Parathyroid adenoma (tissue), 2 donors: Measurements from ENCODE around the gene TRIM40.

Experiments
- H2AFZ ChIP-seq: fragments of 300-600 bp; sonication (generic); one replicate; pipeline ENCODE4 v1.7.0; 2017; ENCODE audit warnings: antibody characterized with exemption, mild to moderate bottlenecking
- H3K27ac ChIP-seq: fragments of 300-600 bp; sonication (generic); one replicate; pipeline ENCODE4 v1.7.0; 2017
- H3K27me3 ChIP-seq: fragments of 300-600 bp; sonication (generic); one replicate; pipeline ENCODE4 v1.7.0; 2017; ENCODE audit warnings: low read length; ENCODE audit not compliant: control insufficient read depth, insufficient read depth
- H3K36me3 ChIP-seq: fragments of 300-600 bp; sonication (generic); one replicate; pipeline ENCODE4 v1.7.0; 2017; ENCODE audit warnings: low read length; ENCODE audit not compliant: control insufficient read depth, insufficient read depth
- H3K4me1 ChIP-seq: fragments of 300-600 bp; sonication (generic); one replicate; pipeline ENCODE4 v1.7.0; 2017; ENCODE audit warnings: control low read depth
- H3K4me2 ChIP-seq: fragments of 300-600 bp; sonication (generic); one replicate; pipeline ENCODE4 v1.7.0; 2017; ENCODE audit warnings: low read length
- H3K4me3 ChIP-seq: fragments of 300-600 bp; sonication (generic); one replicate; pipeline ENCODE4 v1.7.0; 2017; ENCODE audit warnings: low read depth, low read length
- H3K79me2 ChIP-seq: fragments of 300-600 bp; sonication (generic); one replicate; pipeline ENCODE4 v1.7.0; 2017; ENCODE audit warnings: control low read depth
- H3K9ac ChIP-seq: fragments of 300-600 bp; sonication (generic); one replicate; pipeline ENCODE4 v1.7.0; 2017; ENCODE audit warnings: mild to moderate bottlenecking
- H3K9me3 ChIP-seq: fragments of 300-600 bp; sonication (generic); one replicate; pipeline ENCODE4 v1.7.0; 2017; ENCODE audit warnings: low read length; ENCODE audit not compliant: control insufficient read depth
- CTCF ChIP-seq: fragments of 300-600 bp; sonication (generic); IDR thresholded peaks from one replicate; pipeline ENCODE4 v1.7.0; 2017; ENCODE audit warnings: antibody characterized with exemption, mild to moderate bottlenecking
- donor health status: primary hyperparathyroidism.

The TRIM40 gene

GRCh38 chr6:30149234-30149633, 13.3 kb downstream of the TRIM40 start:
- H3K4me1 ChIP-seq: no peaks in the 10 kb centered on the region
- no peak overlapping the region for H3K4me2 ChIP-seq
- H3K27me3 ChIP-seq: no peaks in the 10 kb centered on the region
- no peak overlapping the region for H3K9ac ChIP-seq
- no peaks in the 10 kb centered on the region for H3K9me3 ChIP-seq
- no peaks in the 10 kb centered on the region for H3K36me3 ChIP-seq
- no peak overlapping the region for H2AFZ ChIP-seq
- no peak overlapping the region for H3K4me3 ChIP-seq
- no peak overlapping the region for H3K27ac ChIP-seq
- no peak for TF ChIP-seq CTCF
- H3K79me2 ChIP-seq: no peaks in the 10 kb centered on the region

GRCh38 chr6:30149858-30150550, 14.1 kb downstream of the TRIM40 start:
- no peak overlapping the region for H3K9ac ChIP-seq
- H3K4me3 ChIP-seq: no peak overlapping the region
- no peak overlapping the region for H2AFZ ChIP-seq
- no peaks in the 10 kb centered on the region for H3K79me2 ChIP-seq
- H3K4me1 ChIP-seq: no peaks in the 10 kb centered on the region
- TF ChIP-seq CTCF: no peak
- no peak overlapping the region for H3K4me2 ChIP-seq
- H3K9me3 ChIP-seq: no peaks in the 10 kb centered on the region
- H3K36me3 ChIP-seq: no peaks in the 10 kb centered on the region
- no peak overlapping the region for H3K27ac ChIP-seq
- no peaks in the 10 kb centered on the region for H3K27me3 ChIP-seq

GRCh38 chr6:30150671-30151395, 14.9 kb downstream of the TRIM40 start:
- Histone ChIP-seq H3K4me3 (no peak overlapping the region), H3K9ac (no peak overlapping the region), H2AFZ (no peak overlapping the region), H3K27ac (no peak overlapping the region), H3K36me3 (no peaks in the 10 kb centered on the region), H3K79me2 (no peaks in the 10 kb centered on the region), H3K4me1 (no peaks in the 10 kb centered on the region), H3K27me3 (no peaks in the 10 kb centered on the region), H3K4me2 (no peak overlapping the region), H3K9me3 (no peaks in the 10 kb centered on the region)
- TF ChIP-seq CTCF: no peak

GRCh38 chr6:30151580-30151979, 15.6 kb downstream of the TRIM40 start:
- H3K4me3 ChIP-seq: no peak overlapping the region

More at GRCh38 chr6:30151580-30151979, 15.6 kb downstream of the TRIM40 start:
- no peak overlapping the region for H3K27ac ChIP-seq
- no peak overlapping the region for H3K4me2 ChIP-seq
- H3K27me3 ChIP-seq: no peaks in the 10 kb centered on the region
- no peak overlapping the region for H3K9ac ChIP-seq
- TF ChIP-seq CTCF: no peak
- H2AFZ ChIP-seq: no peak overlapping the region
- H3K36me3 ChIP-seq: no peaks in the 10 kb centered on the region
- H3K4me1 ChIP-seq: no peaks in the 10 kb centered on the region
- no peaks in the 10 kb centered on the region for H3K79me2 ChIP-seq
- H3K9me3 ChIP-seq: no peaks in the 10 kb centered on the region
